Measurements from ENCODE around the gene IRF2BPL. TPM values are rescaled to one million over a fixed set of nuclear protein-coding genes. Genes with fewer than 3 reads are reported as not detected.

Gene IRF2BPL
- total RNA-seq, 6 experiments from 2014 or later, result 11.7 to 18.1 (median 13.7) TPM

GRCh38 chr14:77062261-77062660 is 33.8 kb upstream of the IRF2BPL start:
- intact Hi-C loops (cut with DNase I), result loop anchor here in 1 of 2 donors (10.0 kb wide), 2 partner anchors 147 to 177 kb away; no protein-coding TSS in a partner anchor
- no peaks in the 10 kb centered on the region for H3K36me3 ChIP-seq
- no peaks in the 10 kb centered on the region for H3K9me3 ChIP-seq
- 60% methylated on average over 1 of the region's 3 CpGs for WGBS (ENCODE audit: insufficient coverage, low coverage, low lambda C conversion rate, missing lambda C conversion rate)
- ATAC-seq (no peak), DNase-seq (no peak)
- no peak overlapping the region for H3K4me3 ChIP-seq
- TF ChIP-seq CTCF (IDR thresholded peaks at IDR 0.05), result no peak
- no peak for TF ChIP-seq POLR2A (IDR thresholded peaks at IDR 0.05)
- no peaks in the 10 kb centered on the region for H3K4me1 ChIP-seq
- no peaks in the 10 kb centered on the region for H3K27me3 ChIP-seq
- H3K27ac ChIP-seq, result no peak overlapping the region

GRCh38 chr14:77061630-77062257 is 33.2 kb upstream of the IRF2BPL start:
- 97% methylated on average over 6 of the region's 12 CpGs for WGBS (ENCODE audit: insufficient coverage, low coverage, low lambda C conversion rate, missing lambda C conversion rate)
- intact Hi-C loops (cut with DNase I), result loop anchor here in 1 of 2 donors (10.0 kb wide), 2 partner anchors 147 to 177 kb away; no protein-coding TSS in a partner anchor
- Histone ChIP-seq H3K27ac (no peak overlapping the region), H3K9me3 (no peaks in the 10 kb centered on the region), H3K4me1 (no peaks in the 10 kb centered on the region), H3K4me3 (no peak overlapping the region), H3K27me3 (no peaks in the 10 kb centered on the region), H3K36me3 (no peaks in the 10 kb centered on the region)
- ATAC-seq, result no peak
- TF ChIP-seq POLR2A (IDR thresholded peaks at IDR 0.05) (no peak), CTCF (IDR thresholded peaks at IDR 0.05) (no peak)
- DNase-seq, result no peak

DNA sequence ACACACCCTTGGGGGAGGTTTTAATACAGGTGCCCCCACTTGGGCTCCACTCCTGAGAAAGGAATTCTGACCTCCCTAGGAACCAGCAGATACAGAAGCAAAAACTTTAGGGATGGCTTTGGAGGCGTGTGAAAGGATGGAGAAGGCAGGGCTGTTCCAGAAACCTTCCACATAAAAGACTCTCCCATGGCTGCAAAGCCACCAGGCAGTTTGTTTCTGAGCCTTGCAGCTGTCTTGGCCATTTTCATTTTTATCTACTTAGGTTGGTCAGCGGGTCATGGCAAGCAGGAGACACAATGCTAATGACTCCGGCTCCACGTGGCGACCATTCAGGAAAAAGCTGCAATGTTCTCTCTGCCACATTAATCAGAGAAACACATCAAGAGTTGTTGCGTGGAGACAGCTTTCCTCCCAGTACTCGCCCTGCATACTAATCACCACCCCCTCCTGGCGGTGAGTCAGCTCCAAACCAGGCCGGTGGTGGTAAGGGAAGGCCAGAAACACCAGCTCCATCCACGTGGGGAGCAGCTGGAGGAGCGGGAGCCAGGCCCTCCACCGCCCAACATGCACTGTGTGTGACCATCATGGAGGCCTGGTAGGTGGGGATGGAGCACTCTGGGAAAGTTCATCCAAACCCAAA is 30.9 kb upstream of the IRF2BPL start:
- Histone ChIP-seq H3K27me3 (no peaks in the 10 kb centered on the region), H3K4me1 (no peaks in the 10 kb centered on the region), H3K9me3 (peaks cover 0 to 6% (median 0%) of the 10 kb centered on the region in 4 donors), H3K4me3 (no peak overlapping the region), H3K27ac (no peak overlapping the region), H3K36me3 (no peaks in the 10 kb centered on the region)
- 57% methylated on average over 9 of the region's 12 CpGs for WGBS (ENCODE audit: insufficient coverage, low coverage, low lambda C conversion rate, missing lambda C conversion rate)
- no peak for DNase-seq
- intact Hi-C loops (cut with DNase I), result no loop called here
- ATAC-seq, result peak; percentile 46 to 72 (median 66)
- TF ChIP-seq POLR2A (IDR thresholded peaks at IDR 0.05) (no peak), CTCF (IDR thresholded peaks at IDR 0.05) (no peak)

GRCh38 chr14:77058785-77059184 is 30.3 kb upstream of the IRF2BPL start:
- no peak overlapping the region for H3K27ac ChIP-seq
- intact Hi-C loops (cut with DNase I), result no loop called here
- H3K27me3 ChIP-seq, result no peaks in the 10 kb centered on the region
- TF ChIP-seq POLR2A (IDR thresholded peaks at IDR 0.05) (no peak), CTCF (IDR thresholded peaks at IDR 0.05) (no peak)
- DNase-seq (no peak), ATAC-seq (no peak)
- H3K9me3 ChIP-seq, result peaks cover 0 to 6% (median 0%) of the 10 kb centered on the region in 4 donors
- no peak overlapping the region for H3K4me3 ChIP-seq
- no peaks in the 10 kb centered on the region for H3K36me3 ChIP-seq
- no peaks in the 10 kb centered on the region for H3K4me1 ChIP-seq
- 83% methylated on average over 8 of the region's 9 CpGs for WGBS (ENCODE audit: insufficient coverage, low coverage, low lambda C conversion rate, missing lambda C conversion rate)
